Neural cell (in vitro differentiated cells): ENCODE results near the gene RPS16. TPM values are rescaled to one million over a fixed set of nuclear protein-coding genes. Genes with fewer than 3 reads are reported as not detected.
A peak's percentile ranks its signal among the peaks of the same experiment; 100 is the strongest.

Experiments
- H2AFZ ChIP-seq: fragments of 200-600, 300-800 bp; sonication (generic), shearing (Covaris generic); 2 replicates; pipeline ENCODE4 v1.6.0; 2014; ENCODE audit warnings: low read depth, mild to moderate bottlenecking, antibody characterized with exemption, low read length, moderate library complexity
- H3F3A ChIP-seq: fragments of 200-600 bp; shearing (Covaris generic); 2 replicates; pipeline ENCODE4 v1.6.1; 2016; ENCODE audit warnings: mild to moderate bottlenecking, moderate library complexity, mixed read lengths, antibody characterized with exemption, low read length; ENCODE audit not compliant: insufficient read depth, poor library complexity, severe bottlenecking
- H3K27ac ChIP-seq: fragments of 200-600, 300-800 bp; sonication (generic), shearing (Covaris generic); 2 replicates; pipeline ENCODE4 v1.5.1; 2014; ENCODE audit warnings: mild to moderate bottlenecking, low read length, moderate library complexity
- H3K27me3 ChIP-seq: fragments of 300-800, 200-600 bp; sonication (generic), shearing (Covaris generic); 2 replicates; pipeline ENCODE4 v1.6.0; 2014; ENCODE audit warnings: mild to moderate bottlenecking, low read depth, low read length, moderate library complexity; ENCODE audit not compliant: insufficient read depth
- H3K36me3 ChIP-seq: fragments of 300-800, 200-600 bp; sonication (generic), shearing (Covaris generic); 2 replicates; pipeline ENCODE4 v1.5.1; 2014; ENCODE audit warnings: mild to moderate bottlenecking, antibody characterized with exemption, low read length, moderate library complexity; ENCODE audit not compliant: insufficient read depth
- H3K4me2 ChIP-seq: fragments of 300-800, 200-600 bp; sonication (generic), shearing (Covaris generic); 2 replicates; pipeline ENCODE4 v1.6.0; 2014; ENCODE audit warnings: mild to moderate bottlenecking, low read length
- H3K4me3 ChIP-seq: fragments of 300-800, 200-600 bp; sonication (generic), shearing (Covaris generic); 2 replicates; pipeline ENCODE4 v1.5.1; 2014; ENCODE audit warnings: mild to moderate bottlenecking, low read length, moderate library complexity
- H3K79me2 ChIP-seq: fragments of 200-600 bp; shearing (Covaris generic); replicated peaks from 2 replicates; pipeline ENCODE4 v1.6.0; 2014; ENCODE audit warnings: mild to moderate bottlenecking, low read length, moderate library complexity; ENCODE audit not compliant: insufficient read depth
- H3K9ac ChIP-seq: fragments of 300-800, 200-600 bp; sonication (generic), shearing (Covaris generic); 2 replicates; pipeline ENCODE4 v1.6.1; 2016; ENCODE audit warnings: mild to moderate bottlenecking, low read length, mixed read lengths
- H3K9me2 ChIP-seq: fragments of 200-600 bp; shearing (Covaris generic); 2 replicates; pipeline ENCODE4 v1.6.1; 2016; ENCODE audit warnings: mild to moderate bottlenecking, low read length, mixed read lengths; ENCODE audit not compliant: insufficient read depth
- H3K9me3 ChIP-seq: fragments of 200-600, 300-800 bp; sonication (generic), shearing (Covaris generic); 2 replicates; pipeline ENCODE4 v1.6.1; 2016; ENCODE audit warnings: mild to moderate bottlenecking, mixed run types, low read length, moderate library complexity, mixed read lengths
- H4K20me1 ChIP-seq: fragments of 200-600 bp; shearing (Covaris generic); 2 replicates; pipeline ENCODE4 v1.6.1; 2016; ENCODE audit warnings: mild to moderate bottlenecking, mixed run types; ENCODE audit not compliant: insufficient read depth
- CTCF ChIP-seq: fragments of 450-650 bp; IDR thresholded peaks from 2 replicates; pipeline ENCODE4 v1.5.1; 2014; ENCODE audit warnings: antibody characterized with exemption, mild to moderate bottlenecking, moderate library complexity; ENCODE audit not compliant: poor library complexity, severe bottlenecking
- EP300 ChIP-seq: fragments of 450-650 bp; conservative IDR thresholded peaks from 2 replicates; pipeline ENCODE4 v1.6.1; 2014; ENCODE audit warnings: antibody characterized with exemption, mild to moderate bottlenecking, moderate library complexity; ENCODE audit not compliant: poor library complexity, severe bottlenecking
- EZH2 ChIP-seq: fragments of 200-600, 300-800 bp; shearing (Covaris generic), sonication (generic); IDR thresholded peaks from 2 replicates; pipeline ENCODE4 v1.6.1; 2014; ENCODE audit warnings: antibody characterized with exemption, low read length, borderline replicate concordance, mild to moderate bottlenecking; ENCODE audit not compliant: insufficient read depth, poor library complexity, severe bottlenecking
- MXI1 ChIP-seq: fragments of 450-650 bp; conservative IDR thresholded peaks from 2 replicates; pipeline ENCODE4 v1.6.1; 2014; ENCODE audit warnings: antibody characterized with exemption, mild to moderate bottlenecking; ENCODE audit not compliant: poor library complexity, severe bottlenecking
- POLR2AphosphoS5 ChIP-seq: IDR thresholded peaks from 2 replicates; pipeline ENCODE4 v1.6.1; 2012
- RAD21 ChIP-seq: fragments of 450-650 bp; conservative IDR thresholded peaks from 2 replicates; pipeline ENCODE4 v1.6.1; 2014; ENCODE audit warnings: antibody characterized with exemption, mild to moderate bottlenecking, moderate library complexity
- SMC3 ChIP-seq: fragments of 450-650 bp; conservative IDR thresholded peaks from 2 replicates; pipeline ENCODE4 v1.6.1; 2014; ENCODE audit warnings: antibody characterized with exemption, mild to moderate bottlenecking, moderate library complexity; ENCODE audit not compliant: poor library complexity
- TAF1 ChIP-seq: IDR thresholded peaks from 2 replicates; pipeline ENCODE4 v1.6.1; 2012; ENCODE audit warnings: low read depth
- polyA plus RNA-seq: library from polyadenylated mRNA; depleted of rRNA; stranded (reverse); fragments of >200 nt; gene quantifications from 2 replicates; pipeline ENCODE4 v1.2.3, GENCODE V29; 2014
- TF ChIP-seq, protein P1 (sequence below): IDR thresholded peaks from 2 replicates; pipeline ENCODE4 v1.6.1; 2012; ENCODE audit warnings: borderline replicate concordance

The RPS16 gene
- polyA plus RNA-seq, 1 donor from 2014 or later, result 22.6 TPM

- peak overlapping the region; percentile 96 for H3K27ac ChIP-seq
- peak overlapping the region; percentile 95 for H3K4me3 ChIP-seq
- peak overlapping the region; percentile 97 for H3K4me2 ChIP-seq
- no peaks in the 10 kb centered on the region for H3K9me2 ChIP-seq
- peak overlapping the region; percentile 90 for H3K9ac ChIP-seq
- no peaks in the 10 kb centered on the region for H4K20me1 ChIP-seq
- no peaks in the 10 kb centered on the region for H3K9me3 ChIP-seq
- no peak for TF ChIP-seq EP300
- TF ChIP-seq MXI1, result no peak
- no peak for TF ChIP-seq EZH2
- TF ChIP-seq CTCF, result no peak
- TF ChIP-seq RAD21, result no peak
- TF ChIP-seq TAF1, result peak; percentile 3
- no peak for TF ChIP-seq POLR2AphosphoS5
- no peak for TF ChIP-seq SMC3
- TF ChIP-seq, protein P1, sequence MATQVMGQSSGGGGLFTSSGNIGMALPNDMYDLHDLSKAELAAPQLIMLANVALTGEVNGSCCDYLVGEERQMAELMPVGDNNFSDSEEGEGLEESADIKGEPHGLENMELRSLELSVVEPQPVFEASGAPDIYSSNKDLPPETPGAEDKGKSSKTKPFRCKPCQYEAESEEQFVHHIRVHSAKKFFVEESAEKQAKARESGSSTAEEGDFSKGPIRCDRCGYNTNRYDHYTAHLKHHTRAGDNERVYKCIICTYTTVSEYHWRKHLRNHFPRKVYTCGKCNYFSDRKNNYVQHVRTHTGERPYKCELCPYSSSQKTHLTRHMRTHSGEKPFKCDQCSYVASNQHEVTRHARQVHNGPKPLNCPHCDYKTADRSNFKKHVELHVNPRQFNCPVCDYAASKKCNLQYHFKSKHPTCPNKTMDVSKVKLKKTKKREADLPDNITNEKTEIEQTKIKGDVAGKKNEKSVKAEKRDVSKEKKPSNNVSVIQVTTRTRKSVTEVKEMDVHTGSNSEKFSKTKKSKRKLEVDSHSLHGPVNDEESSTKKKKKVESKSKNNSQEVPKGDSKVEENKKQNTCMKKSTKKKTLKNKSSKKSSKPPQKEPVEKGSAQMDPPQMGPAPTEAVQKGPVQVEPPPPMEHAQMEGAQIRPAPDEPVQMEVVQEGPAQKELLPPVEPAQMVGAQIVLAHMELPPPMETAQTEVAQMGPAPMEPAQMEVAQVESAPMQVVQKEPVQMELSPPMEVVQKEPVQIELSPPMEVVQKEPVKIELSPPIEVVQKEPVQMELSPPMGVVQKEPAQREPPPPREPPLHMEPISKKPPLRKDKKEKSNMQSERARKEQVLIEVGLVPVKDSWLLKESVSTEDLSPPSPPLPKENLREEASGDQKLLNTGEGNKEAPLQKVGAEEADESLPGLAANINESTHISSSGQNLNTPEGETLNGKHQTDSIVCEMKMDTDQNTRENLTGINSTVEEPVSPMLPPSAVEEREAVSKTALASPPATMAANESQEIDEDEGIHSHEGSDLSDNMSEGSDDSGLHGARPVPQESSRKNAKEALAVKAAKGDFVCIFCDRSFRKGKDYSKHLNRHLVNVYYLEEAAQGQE, result no peak
- H3K27me3 ChIP-seq, result no peaks in the 10 kb centered on the region
- H3K36me3 ChIP-seq, result no peaks in the 10 kb centered on the region
- H2AFZ ChIP-seq, result peak overlapping the region; percentile 41
- no peaks in the 10 kb centered on the region for H3F3A ChIP-seq
- H3K79me2 ChIP-seq, result peaks cover 23% of the 10 kb centered on the region
Observed at GRCh38 chr19:39390451-39390750, 45.3 kb downstream of the RPS16 start.

DNA sequence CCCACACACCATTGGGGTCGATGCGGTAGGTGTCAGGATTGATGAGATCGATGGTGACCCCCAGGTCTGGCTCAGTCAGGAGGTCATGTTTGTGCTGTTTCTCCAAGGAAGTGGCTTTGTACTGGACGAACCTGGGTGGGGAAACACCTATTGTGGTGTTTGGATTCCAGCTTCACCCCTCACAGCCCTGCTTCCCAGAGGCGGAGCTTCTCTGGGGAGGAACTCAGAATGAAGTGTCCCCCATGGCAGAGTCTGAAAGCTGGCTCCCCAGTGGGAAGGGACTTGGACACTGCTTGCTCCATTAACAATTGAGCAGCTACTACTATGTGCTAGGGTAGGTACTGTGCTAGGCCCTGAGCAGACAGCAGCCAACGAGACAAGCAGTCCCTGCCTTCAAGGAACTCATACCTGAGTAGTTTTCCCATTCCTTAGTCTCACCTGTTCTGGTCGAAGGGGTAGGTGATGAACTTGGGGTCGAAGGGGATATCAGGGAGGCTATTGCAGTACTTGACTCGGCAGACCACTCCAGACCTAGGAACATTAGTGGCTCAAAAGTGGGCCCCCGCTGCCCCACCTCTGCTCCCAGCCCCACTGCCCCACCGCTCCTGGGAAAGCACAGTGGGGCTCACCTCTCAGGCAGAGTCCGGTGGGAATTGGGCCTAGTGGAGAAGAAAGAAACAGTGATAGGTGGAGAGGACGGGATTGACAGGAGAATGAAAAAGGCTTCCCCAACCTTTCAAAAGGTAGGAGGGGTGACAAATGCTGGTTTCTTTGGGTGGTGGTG, 45.9 kb downstream of the RPS16 start:
- peak overlapping the region; percentile 95 for H3K4me3 ChIP-seq
- TF ChIP-seq SMC3 (no peak), RAD21 (no peak), TAF1 (no peak), MXI1 (no peak), CTCF (no peak), POLR2AphosphoS5 (no peak), EP300 (no peak), EZH2 (no peak)
- TF ChIP-seq, protein P1, result no peak
- H3K27me3 ChIP-seq, result no peaks in the 10 kb centered on the region
- peak overlapping the region; percentile 97 for H3K4me2 ChIP-seq
- no peaks in the 10 kb centered on the region for H3K36me3 ChIP-seq
- peak overlapping the region; percentile 90 for H3K9ac ChIP-seq
- H3K9me2 ChIP-seq, result no peaks in the 10 kb centered on the region
- H4K20me1 ChIP-seq, result no peaks in the 10 kb centered on the region
- H3K9me3 ChIP-seq, result no peaks in the 10 kb centered on the region
- peak overlapping the region; percentile 41 for H2AFZ ChIP-seq
- H3F3A ChIP-seq, result no peaks in the 10 kb centered on the region
- peaks cover 23% of the 10 kb centered on the region for H3K79me2 ChIP-seq
- H3K27ac ChIP-seq, result peak overlapping the region; percentile 96
